Measurements from ENCODE around the gene CAMTA1.
"Not testable (repeated sequence)": the region's sequence is repeated elsewhere in the genome, so short reads cannot be mapped to it uniquely, and the experiment has no call there.

CAMTA1 gene

GRCh38 chr1:7681401-7681800 lies 896.1 kb downstream of the CAMTA1 start:
- no peak for DNase-seq

- DNase-seq = no peak
Measured at GRCh38 chr1:7683521-7683920, 898.3 kb downstream of the CAMTA1 start.

GRCh38 chr1:7684132-7684531 lies 898.9 kb downstream of the CAMTA1 start:
- no peak for DNase-seq

- DNase-seq = no peak
Measured at GRCh38 chr1:7684861-7685635, 899.8 kb downstream of the CAMTA1 start.

GRCh38 chr1:7686301-7686850 lies 901.1 kb downstream of the CAMTA1 start:
- no peak for DNase-seq

- no peak for DNase-seq
Measured at GRCh38 chr1:7687411-7687810, 902.2 kb downstream of the CAMTA1 start.

GRCh38 chr1:7688659-7689058 lies 903.4 kb downstream of the CAMTA1 start:
- no peak for DNase-seq

- DNase-seq = not testable (repeated sequence)
Measured at GRCh38 chr1:7689307-7689706, 904.1 kb downstream of the CAMTA1 start.

- no peak for DNase-seq
Measured at GRCh38 chr1:7690076-7690475, 904.8 kb downstream of the CAMTA1 start.

GRCh38 chr1:7690496-7691182 lies 905.4 kb downstream of the CAMTA1 start:
- no peak for DNase-seq

GRCh38 chr1:7691576-7691975 lies 906.3 kb downstream of the CAMTA1 start:
- DNase-seq = no peak

GRCh38 chr1:7692005-7692404 lies 906.8 kb downstream of the CAMTA1 start:
- DNase-seq = no peak

GRCh38 chr1:7693037-7693436 lies 907.8 kb downstream of the CAMTA1 start:
- DNase-seq = not testable (repeated sequence)

- DNase-seq = no peak
Measured at GRCh38 chr1:7693662-7694061, 908.4 kb downstream of the CAMTA1 start.

GRCh38 chr1:7694600-7695496 lies 909.6 kb downstream of the CAMTA1 start:
- no peak for DNase-seq

GRCh38 chr1:7695497-7696117 lies 910.4 kb downstream of the CAMTA1 start:
- DNase-seq = no peak

GRCh38 chr1:7698641-7699040 lies 913.4 kb downstream of the CAMTA1 start:
- DNase-seq = no peak

GRCh38 chr1:7702365-7702764 lies 917.1 kb downstream of the CAMTA1 start:
- no peak for DNase-seq

- no peak for DNase-seq
Measured at GRCh38 chr1:7703321-7704213, 918.3 kb downstream of the CAMTA1 start.

GRCh38 chr1:7704214-7705047 lies 919.2 kb downstream of the CAMTA1 start:
- peak; percentile 80 for DNase-seq

All from GOT3 (cell line).